Activated T-helper 17 cell treated with anti-CD3 and anti-CD28 coated beads, Interleukin-2, amount 50 U/mL, for 72 hours (primary cell): Measurements from ENCODE around the gene KTN1. TPM values are rescaled to one million over a fixed set of nuclear protein-coding genes. Genes with fewer than 3 reads are reported as not detected.

Experiments
- ATAC-seq: fragments of 150-1000 bp; cut with Tn5 transposase; replicated peaks from 2 replicates; pipeline ENCODE4 v1.10.0; 2021; ENCODE audit warnings: mild to moderate bottlenecking, moderate library complexity
- H3K27ac Mint-ChIP-seq: one replicate; pipeline ENCODE4 v1.8.0; 2022; ENCODE audit warnings: mixed read lengths
- H3K27me3 Mint-ChIP-seq: one replicate; pipeline ENCODE4 v1.8.0; 2022; ENCODE audit warnings: mixed read lengths
- H3K36me3 Mint-ChIP-seq: one replicate; pipeline ENCODE4 v1.8.0; 2022; ENCODE audit warnings: low read depth, mild to moderate bottlenecking, mixed read lengths
- H3K4me1 Mint-ChIP-seq: one replicate; pipeline ENCODE4 v1.8.0; 2022; ENCODE audit warnings: mixed read lengths
- H3K4me3 Mint-ChIP-seq: one replicate; pipeline ENCODE4 v1.8.0; 2022; ENCODE audit warnings: mild to moderate bottlenecking, mixed read lengths
- H3K9me3 Mint-ChIP-seq: one replicate; pipeline ENCODE4 v1.8.0; 2022; ENCODE audit warnings: mixed read lengths
- total RNA-seq, 2 donors: library from RNA; stranded (reverse); gene quantifications; one replicate each; pipeline ENCODE4 v1.2.3, GENCODE V29; 2022

KTN1 gene
- total RNA-seq, 2 donors from 2014 or later: 93.7 to 154 TPM

DNA sequence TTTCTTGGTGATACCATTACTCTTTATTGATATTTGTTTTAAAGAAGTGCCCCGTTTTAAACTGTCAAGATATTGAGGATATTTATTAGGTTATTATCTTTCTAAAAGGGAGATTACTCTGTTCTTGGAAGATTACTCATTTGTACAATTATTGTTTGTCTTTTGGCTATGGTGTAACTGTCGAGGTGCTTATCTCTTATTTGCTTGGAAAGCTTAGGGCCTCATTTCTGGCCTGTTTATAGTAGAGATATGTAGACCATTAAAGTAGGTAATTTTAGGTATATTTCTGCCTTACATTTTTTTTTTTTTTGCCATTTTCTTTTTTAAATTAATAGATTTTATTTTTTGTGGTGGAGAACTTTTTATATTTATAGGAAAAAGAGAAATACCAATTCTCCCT is 74.2 kb downstream of the KTN1 start:
- H3K27me3 Mint-ChIP-seq: no peaks in the 10 kb centered on the region
- H3K27ac Mint-ChIP-seq: no peak overlapping the region
- peaks cover 98% of the 10 kb centered on the region for H3K36me3 Mint-ChIP-seq
- H3K9me3 Mint-ChIP-seq: no peaks in the 10 kb centered on the region
- no peak overlapping the region for H3K4me3 Mint-ChIP-seq
- no peak for ATAC-seq
- peaks cover 9% of the 10 kb centered on the region for H3K4me1 Mint-ChIP-seq

DNA sequence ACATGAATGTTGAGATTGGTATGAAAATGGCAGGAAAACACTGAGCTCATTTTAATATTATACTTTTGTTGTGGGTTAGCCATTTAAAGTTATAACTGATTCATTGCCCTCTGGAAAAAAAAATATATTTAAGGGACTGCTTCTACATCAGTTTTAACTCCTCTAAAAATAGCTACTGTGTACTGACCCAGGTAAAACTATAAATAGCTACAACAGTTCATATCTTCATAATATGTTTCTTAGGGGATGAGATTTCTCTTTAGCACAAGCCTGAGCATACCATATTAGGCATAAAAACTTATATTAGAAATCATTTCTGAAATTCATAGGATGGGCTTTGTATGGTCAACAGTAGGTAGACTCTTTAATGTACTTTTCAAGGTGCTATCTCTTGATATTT is 81.0 kb downstream of the KTN1 start:
- Mint-ChIP-seq H3K27ac (no peak overlapping the region), H3K4me3 (no peak overlapping the region), H3K9me3 (no peaks in the 10 kb centered on the region), H3K27me3 (no peaks in the 10 kb centered on the region), H3K4me1 (peaks cover 21% of the 10 kb centered on the region), H3K36me3 (peaks cover 100% of the 10 kb centered on the region)
- ATAC-seq: no peak

DNA sequence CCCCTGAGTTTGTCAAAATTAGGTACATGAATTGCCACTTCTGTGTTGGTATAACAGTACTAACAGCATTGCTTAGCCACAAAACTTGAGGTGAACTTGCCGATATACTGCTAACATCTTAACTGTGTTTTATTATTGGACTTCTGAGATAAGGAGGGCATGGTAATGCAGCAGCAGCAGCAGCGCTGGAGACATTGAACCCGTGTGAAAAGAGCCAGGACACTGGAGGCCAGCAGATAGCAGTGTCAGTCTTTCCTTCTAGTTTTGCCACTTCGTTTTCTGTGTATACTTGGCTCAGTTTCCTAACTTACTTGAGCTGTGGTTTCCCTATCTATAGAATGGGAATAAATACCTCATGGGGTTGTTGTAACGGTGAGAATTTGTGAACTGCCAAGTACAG is 82.7 kb downstream of the KTN1 start:
- ATAC-seq: no peak
- Mint-ChIP-seq H3K36me3 (peaks cover 100% of the 10 kb centered on the region), H3K4me1 (peaks cover 27% of the 10 kb centered on the region), H3K27ac (no peak overlapping the region), H3K27me3 (no peaks in the 10 kb centered on the region), H3K4me3 (no peak overlapping the region), H3K9me3 (no peaks in the 10 kb centered on the region)

DNA sequence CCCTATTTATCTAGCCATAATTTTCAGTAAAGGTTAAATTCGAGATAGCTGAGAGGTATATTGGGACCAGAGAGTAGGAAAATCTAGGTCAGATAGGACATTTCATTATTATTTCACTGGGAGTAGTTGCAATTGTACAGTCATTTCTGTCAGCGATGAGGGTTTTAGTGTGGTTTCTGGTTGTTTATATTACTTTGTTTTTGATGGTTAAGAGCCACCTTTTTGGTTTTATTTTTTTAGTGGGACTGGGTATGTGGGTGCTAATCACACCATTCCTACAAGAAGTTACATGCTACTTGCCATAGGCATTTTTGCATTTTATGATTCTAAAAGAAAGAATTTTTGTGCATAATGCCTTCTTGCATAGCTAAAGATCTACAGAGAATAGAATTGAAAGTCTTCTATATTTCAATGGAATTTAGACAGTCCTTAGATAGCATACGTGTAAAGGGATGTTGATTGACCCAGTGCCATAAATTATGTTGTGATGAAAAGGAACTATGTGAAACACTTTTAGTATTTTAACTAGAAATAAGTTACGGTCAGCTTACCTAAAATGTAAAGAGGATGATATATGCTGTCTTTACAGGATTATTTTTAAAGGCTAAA is 85.2 kb downstream of the KTN1 start:
- H3K9me3 Mint-ChIP-seq: no peaks in the 10 kb centered on the region
- H3K4me3 Mint-ChIP-seq: peak overlapping the region; percentile 5
- H3K36me3 Mint-ChIP-seq: peaks cover 93% of the 10 kb centered on the region
- peaks cover 27% of the 10 kb centered on the region for H3K4me1 Mint-ChIP-seq
- H3K27ac Mint-ChIP-seq: peak overlapping the region; percentile 3
- H3K27me3 Mint-ChIP-seq: no peaks in the 10 kb centered on the region
- peak; percentile 63 for ATAC-seq

DNA sequence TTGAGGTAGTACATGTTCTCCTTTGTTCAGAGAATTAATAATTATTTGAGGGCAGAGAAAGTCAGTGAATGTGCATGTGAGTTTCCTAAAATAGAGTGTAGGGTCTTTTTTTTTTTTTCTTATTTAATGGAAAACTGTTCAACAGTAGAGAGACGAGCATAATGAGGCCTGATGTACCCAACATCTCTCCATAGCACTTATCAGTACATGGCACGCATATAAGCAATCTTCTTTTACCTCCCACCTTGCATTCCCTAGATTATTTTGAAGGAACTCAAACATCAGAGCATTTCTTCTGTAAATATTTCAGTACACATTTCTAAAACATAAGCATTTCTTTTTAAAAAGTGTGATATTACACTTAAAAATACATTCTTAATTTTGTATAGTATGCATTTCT is 87.8 kb downstream of the KTN1 start:
- ATAC-seq: no peak
- Mint-ChIP-seq H3K4me1 (peaks cover 27% of the 10 kb centered on the region), H3K27me3 (no peaks in the 10 kb centered on the region), H3K36me3 (peaks cover 93% of the 10 kb centered on the region), H3K9me3 (no peaks in the 10 kb centered on the region), H3K27ac (no peak overlapping the region), H3K4me3 (no peak overlapping the region)

DNA sequence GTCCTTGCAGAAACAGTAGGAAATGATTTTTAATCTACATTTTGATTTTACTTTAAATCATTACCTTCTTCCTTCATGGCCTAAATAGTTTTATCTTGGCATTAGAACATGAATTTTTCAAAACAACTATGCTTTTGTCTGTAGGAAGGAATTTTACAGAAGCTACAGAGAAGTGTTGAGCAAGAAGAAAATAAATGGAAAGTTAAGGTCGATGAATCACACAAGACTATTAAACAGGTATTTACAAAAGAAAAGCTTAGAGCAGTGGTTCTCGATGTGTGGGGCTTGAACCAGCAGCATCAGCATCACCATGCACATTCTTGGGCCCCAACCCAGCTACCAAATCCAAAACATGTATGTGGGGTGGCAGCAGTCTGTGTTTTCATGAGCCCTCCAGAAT is 91.6 kb downstream of the KTN1 start:
- H3K27ac Mint-ChIP-seq: no peak overlapping the region
- H3K27me3 Mint-ChIP-seq: no peaks in the 10 kb centered on the region
- ATAC-seq: no peak
- H3K4me1 Mint-ChIP-seq: peaks cover under 1% of the 10 kb centered on the region
- peaks cover 87% of the 10 kb centered on the region for H3K36me3 Mint-ChIP-seq
- H3K9me3 Mint-ChIP-seq: no peaks in the 10 kb centered on the region
- H3K4me3 Mint-ChIP-seq: no peak overlapping the region

DNA sequence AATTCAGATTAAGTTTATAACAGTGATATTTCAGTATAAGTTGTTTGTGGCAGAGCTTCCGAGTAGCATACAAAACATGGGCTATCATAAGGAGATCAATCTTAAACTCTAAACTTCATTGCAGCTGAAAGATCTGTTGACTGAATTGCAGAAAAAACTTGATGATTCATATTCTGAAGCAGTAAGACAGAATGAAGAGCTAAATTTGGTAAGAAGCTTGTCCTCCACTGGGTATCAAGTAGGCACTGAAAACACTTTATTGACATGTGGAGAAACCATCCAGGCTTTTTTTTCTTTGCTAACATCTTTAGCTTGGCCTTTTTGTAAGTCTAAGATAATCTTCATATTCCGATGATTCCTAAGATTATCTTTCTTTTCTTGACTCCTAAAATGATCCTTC is 93.0 kb downstream of the KTN1 start:
- Mint-ChIP-seq H3K36me3 (peaks cover 77% of the 10 kb centered on the region), H3K27me3 (no peaks in the 10 kb centered on the region), H3K9me3 (no peaks in the 10 kb centered on the region)

DNA sequence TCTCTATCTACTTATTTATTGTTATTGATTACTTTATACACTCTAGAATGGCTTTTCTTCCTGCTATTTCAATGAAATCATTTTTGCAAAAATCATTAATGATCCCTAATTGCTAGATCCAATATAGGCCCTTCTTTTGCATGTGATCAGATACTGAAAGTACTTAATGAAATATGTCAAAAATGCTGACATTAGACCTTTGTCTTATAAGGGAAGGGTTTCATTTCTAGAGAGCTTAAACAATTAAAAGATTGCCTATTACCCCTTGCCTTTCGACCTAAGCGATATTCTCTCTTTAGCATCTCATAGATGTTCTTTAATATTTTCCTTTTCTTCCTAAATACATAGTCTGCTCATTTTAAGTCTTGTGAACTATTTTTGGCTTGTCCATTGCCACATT is 101.1 kb downstream of the KTN1 start:
- no peaks in the 10 kb centered on the region for H3K4me1 Mint-ChIP-seq
- no peak overlapping the region for H3K4me3 Mint-ChIP-seq
- H3K27me3 Mint-ChIP-seq: no peaks in the 10 kb centered on the region
- H3K36me3 Mint-ChIP-seq: peaks cover 84% of the 10 kb centered on the region
- H3K27ac Mint-ChIP-seq: peak overlapping the region; percentile 5
- H3K9me3 Mint-ChIP-seq: no peaks in the 10 kb centered on the region
- no peak for ATAC-seq

More for the DNA sequence above, 93.0 kb downstream of the KTN1 start:
- H3K27ac Mint-ChIP-seq: no peak overlapping the region
- ATAC-seq: no peak
- H3K4me3 Mint-ChIP-seq: no peak overlapping the region
- no peaks in the 10 kb centered on the region for H3K4me1 Mint-ChIP-seq

DNA sequence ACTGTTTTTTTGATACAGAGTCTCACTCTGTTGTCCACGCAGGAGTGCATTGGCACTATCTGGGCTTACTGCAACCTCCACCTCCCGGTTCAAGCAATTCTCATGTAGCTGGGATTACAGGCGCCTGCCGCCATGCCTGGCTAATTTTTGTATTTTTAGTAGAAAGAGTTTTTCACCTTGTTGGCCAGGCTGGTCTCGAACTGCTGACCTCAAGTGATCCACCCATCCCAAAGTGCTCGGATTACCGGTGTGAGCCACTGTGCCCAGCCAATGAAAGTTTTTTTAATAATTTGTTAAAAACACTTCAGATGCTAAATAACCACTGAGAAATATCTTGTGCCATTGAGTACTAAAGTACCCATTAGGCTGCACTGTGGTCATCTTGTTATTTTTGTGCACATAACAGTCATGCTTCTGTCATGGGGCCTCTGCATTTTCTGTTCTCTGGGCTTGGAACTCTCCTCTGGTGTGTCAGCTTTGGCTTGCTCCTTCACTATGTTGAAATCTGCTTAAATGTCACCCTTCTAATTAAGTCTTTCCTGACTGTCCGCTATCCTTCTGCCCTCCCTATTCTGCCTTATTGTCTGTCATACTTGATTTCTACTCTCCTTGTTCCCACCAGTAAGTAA is 105.1 kb downstream of the KTN1 start:
- H3K9me3 Mint-ChIP-seq: no peaks in the 10 kb centered on the region
- H3K36me3 Mint-ChIP-seq: peaks cover 71% of the 10 kb centered on the region
- peak overlapping the region; percentile 55 for H3K27ac Mint-ChIP-seq
- H3K4me3 Mint-ChIP-seq: no peak overlapping the region
- no peak for ATAC-seq
- H3K27me3 Mint-ChIP-seq: no peaks in the 10 kb centered on the region
- H3K4me1 Mint-ChIP-seq: no peaks in the 10 kb centered on the region

DNA sequence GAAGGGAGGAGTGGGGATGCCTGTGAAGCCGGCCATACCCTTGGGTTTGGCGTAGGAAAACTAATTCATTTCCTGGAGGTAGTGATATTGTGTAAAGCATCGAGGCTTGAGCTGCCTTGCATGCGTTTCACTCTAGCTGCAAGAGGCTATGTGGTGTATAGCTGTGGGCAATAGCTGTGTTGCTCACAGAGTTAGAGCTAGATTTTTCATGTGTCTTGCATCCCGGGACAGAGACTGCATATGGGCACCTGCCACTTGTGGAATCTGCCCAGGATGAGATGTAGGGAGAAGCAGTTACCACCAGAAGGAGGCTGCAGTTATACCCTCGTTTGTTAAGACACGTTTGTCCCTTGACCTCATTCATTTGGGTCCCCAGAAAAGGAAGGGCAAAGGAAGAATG is 106.7 kb downstream of the KTN1 start:
- H3K36me3 Mint-ChIP-seq: peaks cover 55% of the 10 kb centered on the region
- no peak for ATAC-seq
- no peaks in the 10 kb centered on the region for H3K4me1 Mint-ChIP-seq
- no peak overlapping the region for H3K4me3 Mint-ChIP-seq
- H3K27me3 Mint-ChIP-seq: no peaks in the 10 kb centered on the region
- no peak overlapping the region for H3K27ac Mint-ChIP-seq
- H3K9me3 Mint-ChIP-seq: no peaks in the 10 kb centered on the region

DNA sequence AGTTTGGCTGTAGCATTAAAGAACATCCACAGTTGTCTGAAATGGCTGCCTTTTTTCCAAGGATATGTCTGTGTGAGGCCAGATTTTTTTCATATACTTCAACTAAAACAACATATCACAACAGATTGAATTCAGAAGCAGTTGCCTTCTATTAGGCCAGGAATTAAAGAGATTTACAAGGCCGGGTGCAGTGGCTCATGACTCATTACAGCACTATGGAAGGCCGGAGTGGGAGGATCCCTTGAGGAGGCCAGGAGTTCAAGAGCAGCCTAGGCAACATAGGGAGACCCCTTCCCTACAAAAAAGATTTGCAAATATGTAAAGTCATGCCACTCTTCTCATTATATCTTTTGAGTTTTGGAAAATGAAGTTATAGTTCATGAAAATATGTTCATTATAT is 108.6 kb downstream of the KTN1 start:
- Mint-ChIP-seq H3K36me3 (peaks cover 36% of the 10 kb centered on the region), H3K27me3 (no peaks in the 10 kb centered on the region), H3K9me3 (no peaks in the 10 kb centered on the region), H3K4me1 (no peaks in the 10 kb centered on the region), H3K27ac (no peak overlapping the region), H3K4me3 (no peak overlapping the region)
- ATAC-seq: no peak

DNA sequence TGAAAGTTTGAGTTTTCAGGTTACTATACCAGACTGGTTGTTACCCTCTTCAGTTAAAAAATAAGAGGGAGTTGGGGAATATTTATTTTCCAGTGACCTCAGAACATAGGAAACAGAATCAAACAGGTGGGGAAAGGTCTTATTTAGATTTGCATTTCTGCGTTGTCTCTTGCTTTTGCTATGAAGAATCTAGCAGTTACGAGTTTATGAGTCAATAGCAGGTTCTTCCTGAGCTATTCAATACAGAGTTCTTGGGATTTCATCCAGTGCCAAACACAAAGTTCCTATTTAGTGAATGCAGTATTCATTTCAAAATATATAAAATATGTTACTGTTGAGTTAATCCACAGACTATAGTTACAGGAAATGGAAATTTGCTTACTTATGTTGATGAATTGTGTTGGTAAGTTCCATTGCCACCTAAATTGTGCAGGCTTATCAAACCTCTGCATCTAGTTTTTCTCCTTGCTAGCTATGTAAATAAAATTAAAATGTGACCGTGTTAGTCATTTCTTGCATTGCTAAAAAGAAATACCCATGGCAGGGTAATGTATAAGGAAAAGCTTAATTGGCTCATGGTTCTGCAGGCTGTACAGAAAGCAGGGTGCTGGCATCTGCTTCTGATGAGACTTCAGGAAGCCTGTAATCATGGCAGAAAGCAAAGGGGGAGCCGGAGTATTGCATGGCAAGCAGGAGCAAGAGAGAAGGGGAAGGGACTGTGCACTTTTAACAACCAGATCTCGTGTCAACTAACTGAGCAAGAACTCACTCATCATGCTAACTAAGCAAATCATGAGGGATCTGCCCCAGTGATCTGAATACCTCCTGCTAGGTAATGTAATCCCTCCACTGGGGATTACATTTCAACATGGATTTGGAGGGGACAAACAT is 110.2 kb downstream of the KTN1 start:
- Mint-ChIP-seq H3K4me1 (no peaks in the 10 kb centered on the region), H3K9me3 (no peaks in the 10 kb centered on the region), H3K4me3 (no peak overlapping the region), H3K27ac (no peak overlapping the region), H3K36me3 (peaks cover 20% of the 10 kb centered on the region), H3K27me3 (no peaks in the 10 kb centered on the region)
- ATAC-seq: no peak

DNA sequence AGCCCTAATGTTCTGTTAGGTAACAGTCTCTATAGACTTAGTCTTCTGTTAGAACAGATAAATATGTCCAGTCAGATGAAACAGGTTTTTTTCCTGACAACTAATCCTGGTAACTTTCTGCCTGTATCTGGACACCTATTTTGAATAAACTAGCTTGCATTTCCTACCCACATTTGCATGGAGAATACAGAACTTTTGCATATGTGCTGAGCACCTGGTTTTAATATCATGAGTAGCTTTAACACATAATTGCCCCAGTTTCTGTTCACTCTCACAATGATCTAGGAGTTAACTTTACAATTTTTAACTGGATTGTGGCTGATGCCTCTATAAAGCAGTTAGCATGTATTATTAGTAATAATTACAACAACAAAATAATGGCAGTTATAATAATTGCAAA is 111.7 kb downstream of the KTN1 start:
- H3K36me3 Mint-ChIP-seq: peaks cover 6% of the 10 kb centered on the region
- H3K4me3 Mint-ChIP-seq: no peak overlapping the region
- no peak for ATAC-seq
- no peak overlapping the region for H3K27ac Mint-ChIP-seq
- no peaks in the 10 kb centered on the region for H3K27me3 Mint-ChIP-seq
- H3K4me1 Mint-ChIP-seq: no peaks in the 10 kb centered on the region
- H3K9me3 Mint-ChIP-seq: no peaks in the 10 kb centered on the region

DNA sequence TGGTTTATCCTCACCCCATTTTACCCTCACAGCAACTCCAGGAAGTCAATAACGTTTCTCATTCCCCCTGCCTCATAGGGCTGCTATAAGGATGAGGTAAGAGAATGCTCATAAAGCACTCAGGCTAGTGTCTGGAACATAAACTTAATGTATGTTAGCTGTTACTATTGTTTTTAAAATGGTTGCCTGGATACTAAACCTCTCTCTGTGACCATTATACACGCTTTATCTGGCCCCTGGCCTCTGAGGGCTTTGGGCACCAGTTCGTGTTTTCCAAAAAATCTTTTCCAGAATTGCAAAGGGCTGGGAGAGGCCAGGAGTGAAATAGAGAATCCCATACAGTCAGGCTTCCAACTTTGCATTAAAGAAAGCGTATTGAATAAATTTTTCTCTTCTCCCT is 113.9 kb downstream of the KTN1 start:
- H3K27ac Mint-ChIP-seq: no peak overlapping the region

DNA sequence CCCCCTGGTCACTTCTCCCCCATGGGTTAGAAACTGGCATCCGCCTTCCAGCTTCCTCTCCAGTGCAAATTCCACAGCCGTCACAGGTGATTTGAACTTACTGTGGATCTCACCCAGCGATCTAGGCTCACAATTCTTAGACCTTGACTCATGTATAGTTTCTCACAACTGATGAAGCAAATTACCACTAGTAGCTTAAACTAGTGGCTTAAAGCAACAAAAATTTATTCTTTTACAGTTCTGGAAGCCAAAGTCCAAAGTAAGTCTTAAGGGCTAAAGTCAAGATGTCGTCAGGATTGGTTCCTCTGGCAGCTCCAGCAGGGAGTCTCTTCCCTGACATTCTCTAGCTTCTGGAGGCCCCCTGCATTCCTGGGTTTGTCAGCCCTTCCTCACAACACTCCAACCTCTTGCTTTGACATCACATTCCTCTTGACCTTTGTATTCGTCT is 117.4 kb downstream of the KTN1 start:
- H3K4me3 Mint-ChIP-seq: no peak overlapping the region
- H3K27me3 Mint-ChIP-seq: no peaks in the 10 kb centered on the region
- peaks cover 8% of the 10 kb centered on the region for H3K4me1 Mint-ChIP-seq
- no peak overlapping the region for H3K27ac Mint-ChIP-seq
- peaks cover 6% of the 10 kb centered on the region for H3K36me3 Mint-ChIP-seq
- no peak for ATAC-seq
- no peaks in the 10 kb centered on the region for H3K9me3 Mint-ChIP-seq

More for the DNA sequence above, 113.9 kb downstream of the KTN1 start:
- no peak overlapping the region for H3K4me3 Mint-ChIP-seq
- ATAC-seq: no peak
- H3K27me3 Mint-ChIP-seq: no peaks in the 10 kb centered on the region
- H3K36me3 Mint-ChIP-seq: no peaks in the 10 kb centered on the region
- no peaks in the 10 kb centered on the region for H3K9me3 Mint-ChIP-seq
- H3K4me1 Mint-ChIP-seq: no peaks in the 10 kb centered on the region
